ENCODE data around the gene IFITM1.
A peak's percentile ranks its signal among the peaks of the same experiment; 100 is the strongest.

IFITM1 gene

DNA sequence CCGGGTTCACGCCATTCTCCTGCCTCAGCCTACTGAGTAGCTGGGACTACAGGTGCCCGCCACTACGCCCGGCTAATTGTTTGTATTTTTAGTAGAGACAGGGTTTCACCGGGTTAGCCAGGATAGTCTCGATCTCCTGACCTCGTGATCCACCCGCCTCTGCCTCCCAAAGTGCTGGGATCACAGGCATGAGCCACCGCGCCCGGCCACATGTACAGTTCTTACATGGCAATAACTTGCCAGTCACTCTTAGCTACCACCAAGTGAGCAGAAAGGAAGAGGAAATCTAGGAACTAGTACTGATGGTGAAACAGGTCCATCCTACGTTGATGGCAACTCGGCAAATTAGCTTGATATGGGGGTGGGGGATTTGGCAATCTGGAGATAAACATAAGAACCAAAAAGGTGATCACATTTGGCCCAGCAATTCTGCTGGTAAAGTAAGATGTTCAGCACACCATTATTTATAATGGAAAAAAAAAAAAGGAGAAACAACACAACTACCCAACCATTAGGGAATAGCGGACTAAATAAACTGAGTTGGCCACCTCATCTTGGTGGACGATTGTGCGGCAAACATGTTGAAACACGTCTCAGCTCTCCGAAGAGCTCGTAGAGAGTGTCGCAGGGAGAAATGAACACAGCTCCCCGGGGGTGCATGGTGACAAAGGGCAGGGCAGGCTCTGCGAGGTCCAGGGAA, 30.3 kb upstream of the IFITM1 start:
- DNase-seq = no peak

DNA sequence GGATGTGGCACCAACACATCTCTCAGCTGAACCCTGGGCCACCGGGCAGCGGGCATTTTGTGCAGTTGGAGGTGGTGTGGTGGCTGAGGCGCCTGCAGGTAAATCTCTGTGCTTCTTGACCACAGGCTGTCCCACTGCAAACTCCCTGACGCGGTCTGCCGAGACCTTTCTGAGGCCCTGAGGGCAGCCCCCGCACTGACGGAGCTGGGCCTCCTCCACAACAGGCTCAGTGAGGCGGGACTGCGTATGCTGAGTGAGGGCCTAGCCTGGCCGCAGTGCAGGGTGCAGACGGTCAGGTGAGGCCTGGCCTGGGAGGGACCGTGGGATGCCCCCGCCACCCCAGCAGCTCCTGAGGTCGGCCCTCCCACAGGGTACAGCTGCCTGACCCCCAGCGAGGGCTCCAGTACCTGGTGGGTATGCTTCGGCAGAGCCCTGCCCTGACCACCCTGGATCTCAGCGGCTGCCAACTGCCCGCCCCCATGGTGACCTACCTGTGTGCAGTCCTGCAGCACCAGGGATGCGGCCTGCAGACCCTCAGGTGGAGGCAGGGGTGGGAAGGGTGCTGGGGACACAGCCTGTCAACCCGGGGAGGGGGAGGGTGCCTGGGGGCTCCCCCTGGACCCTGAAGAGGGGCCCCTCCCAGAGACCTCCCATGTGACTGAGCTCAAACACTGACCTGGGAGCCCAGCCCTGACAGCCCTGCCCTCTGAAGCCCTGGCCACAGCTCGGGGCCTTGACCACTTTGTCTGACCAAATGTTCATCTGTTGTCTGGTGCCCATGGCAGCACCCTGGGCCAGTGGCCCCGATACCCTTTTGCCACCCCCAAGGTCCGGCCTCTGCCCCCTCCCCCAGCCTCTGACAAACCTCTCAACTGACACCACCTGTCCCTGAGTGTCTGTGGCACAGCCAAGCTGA, 29.5 kb upstream of the IFITM1 start:
- DNase-seq = no peak

DNA sequence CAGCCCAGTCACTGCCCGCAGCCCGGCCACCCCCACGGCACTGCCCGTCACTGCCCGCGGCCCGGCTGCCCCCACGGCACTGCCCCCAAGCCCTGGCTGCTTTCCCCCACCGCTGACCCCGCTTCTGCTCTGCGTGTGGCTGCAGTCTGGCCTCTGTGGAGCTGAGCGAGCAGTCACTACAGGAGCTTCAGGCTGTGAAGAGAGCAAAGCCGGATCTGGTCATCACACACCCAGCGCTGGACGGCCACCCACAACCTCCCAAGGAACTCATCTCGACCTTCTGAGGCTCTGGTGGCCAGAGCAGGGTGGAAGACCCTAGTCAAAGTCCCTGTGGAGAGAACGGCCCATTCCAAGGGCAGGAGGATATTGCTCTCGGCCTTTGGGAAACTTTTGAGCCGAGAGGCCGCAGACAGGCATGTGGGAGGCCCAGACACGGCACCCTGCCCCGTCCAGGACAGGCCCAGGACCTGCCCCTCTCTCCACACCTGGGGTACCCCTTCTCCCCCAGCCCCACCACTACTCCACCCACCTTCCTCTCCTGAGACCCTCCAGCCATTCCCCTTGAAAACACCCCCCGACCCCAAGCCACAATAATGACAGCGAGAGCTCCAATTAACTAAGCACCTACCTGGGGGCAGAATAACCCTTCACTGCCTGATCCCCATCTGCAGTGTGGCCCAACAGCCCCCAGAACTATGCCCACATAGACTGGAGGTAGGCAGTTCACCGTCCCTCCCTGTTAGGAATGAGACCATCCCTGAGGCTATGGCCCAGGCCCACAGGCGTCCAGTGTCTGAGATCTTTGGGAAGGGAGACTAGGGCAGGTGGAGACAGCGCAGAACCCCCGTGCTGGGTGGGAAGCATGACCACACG, 28.6 kb upstream of the IFITM1 start:
- no peak for DNase-seq

DNA sequence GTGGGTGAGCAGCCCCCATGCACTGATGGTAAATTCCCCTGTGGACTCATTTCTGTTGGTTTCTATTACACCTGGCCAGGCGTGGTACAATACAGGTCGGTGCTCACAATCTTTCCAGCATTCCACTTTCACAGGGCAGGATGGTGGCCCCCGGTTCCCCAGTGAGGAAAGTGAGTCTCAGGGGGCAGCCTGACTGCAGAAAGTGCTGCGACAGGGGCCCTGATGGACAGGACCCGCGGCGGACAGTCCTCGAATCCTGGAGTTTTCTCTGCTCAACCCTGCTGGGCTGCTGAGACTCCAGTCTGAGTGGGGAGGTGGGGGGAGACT, 28.0 kb upstream of the IFITM1 start:
- no peak for DNase-seq

DNA sequence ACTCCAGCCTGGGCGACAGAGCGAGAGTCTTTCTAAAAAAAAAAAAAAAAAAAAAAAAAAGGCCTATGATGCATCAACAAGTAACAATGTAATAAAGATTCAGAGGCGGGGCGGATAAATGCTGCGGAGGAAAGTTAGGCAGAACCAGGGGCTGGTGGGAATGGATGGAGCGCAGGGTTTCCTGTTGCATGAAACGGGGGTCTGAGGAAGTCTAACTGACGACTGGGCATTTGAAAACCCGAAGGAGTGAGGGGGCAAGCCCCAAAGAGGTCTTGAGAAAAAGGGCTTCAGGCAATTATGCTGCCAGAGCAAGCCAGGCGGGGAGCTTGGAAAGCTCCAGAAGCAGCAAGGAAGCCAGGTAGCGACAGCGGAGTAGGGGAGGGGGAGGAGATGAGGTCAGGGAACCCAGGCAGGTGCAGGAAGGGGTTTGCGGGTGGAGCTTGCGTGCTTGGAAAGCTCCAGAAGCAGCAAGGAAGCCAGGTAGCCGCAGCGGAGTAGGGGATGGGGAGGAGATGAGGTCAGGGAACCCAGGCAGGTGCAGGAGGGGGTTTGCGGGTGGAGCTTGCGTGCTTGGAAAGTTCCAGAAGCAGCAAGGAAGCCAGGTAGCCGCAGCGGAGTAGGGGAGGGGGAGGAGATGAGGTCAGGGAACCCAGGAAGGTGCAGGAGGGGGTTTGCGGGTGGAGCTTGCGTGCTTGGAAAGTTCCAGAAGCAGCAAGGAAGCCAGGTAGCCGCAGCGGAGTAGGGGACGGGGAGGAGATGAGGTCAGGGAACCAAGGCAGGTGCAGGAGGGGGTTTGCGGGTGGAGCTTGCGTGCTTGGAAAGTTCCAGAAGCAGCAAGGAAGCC, 26.6 kb upstream of the IFITM1 start:
- peak; percentile 26 for DNase-seq

DNA sequence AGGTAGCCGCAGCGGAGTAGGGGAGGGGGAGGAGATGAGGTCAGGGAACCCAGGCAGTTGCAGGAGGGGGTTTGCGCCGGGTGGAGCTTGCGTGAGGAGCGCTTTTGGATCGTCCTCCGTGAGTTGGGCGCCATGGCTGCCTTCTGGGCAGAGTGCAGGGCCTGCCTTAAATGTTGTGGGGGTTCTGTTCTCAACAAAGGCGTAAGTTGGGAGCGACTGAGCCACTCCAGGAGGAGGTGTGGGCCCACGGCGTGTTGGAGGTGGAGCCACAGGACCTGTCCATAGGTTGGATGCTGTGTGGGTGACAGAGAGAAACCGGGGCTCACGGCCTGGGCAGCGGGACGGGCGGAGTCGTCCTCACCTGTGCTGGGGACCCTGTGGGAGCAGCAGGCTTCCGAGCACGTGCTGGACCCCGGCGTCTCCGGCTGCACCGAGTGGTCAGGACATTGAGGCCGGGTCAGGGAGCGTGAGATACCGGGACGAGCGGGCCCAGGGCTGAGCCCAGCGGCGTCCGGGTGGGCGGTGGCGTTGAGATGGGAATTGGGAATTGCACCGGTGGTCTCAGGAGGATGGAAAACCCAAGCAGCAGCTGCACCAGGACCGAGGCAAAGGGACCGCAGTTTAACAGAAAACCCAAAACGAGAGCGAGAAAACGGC, 25.9 kb upstream of the IFITM1 start:
- no peak for DNase-seq

DNA sequence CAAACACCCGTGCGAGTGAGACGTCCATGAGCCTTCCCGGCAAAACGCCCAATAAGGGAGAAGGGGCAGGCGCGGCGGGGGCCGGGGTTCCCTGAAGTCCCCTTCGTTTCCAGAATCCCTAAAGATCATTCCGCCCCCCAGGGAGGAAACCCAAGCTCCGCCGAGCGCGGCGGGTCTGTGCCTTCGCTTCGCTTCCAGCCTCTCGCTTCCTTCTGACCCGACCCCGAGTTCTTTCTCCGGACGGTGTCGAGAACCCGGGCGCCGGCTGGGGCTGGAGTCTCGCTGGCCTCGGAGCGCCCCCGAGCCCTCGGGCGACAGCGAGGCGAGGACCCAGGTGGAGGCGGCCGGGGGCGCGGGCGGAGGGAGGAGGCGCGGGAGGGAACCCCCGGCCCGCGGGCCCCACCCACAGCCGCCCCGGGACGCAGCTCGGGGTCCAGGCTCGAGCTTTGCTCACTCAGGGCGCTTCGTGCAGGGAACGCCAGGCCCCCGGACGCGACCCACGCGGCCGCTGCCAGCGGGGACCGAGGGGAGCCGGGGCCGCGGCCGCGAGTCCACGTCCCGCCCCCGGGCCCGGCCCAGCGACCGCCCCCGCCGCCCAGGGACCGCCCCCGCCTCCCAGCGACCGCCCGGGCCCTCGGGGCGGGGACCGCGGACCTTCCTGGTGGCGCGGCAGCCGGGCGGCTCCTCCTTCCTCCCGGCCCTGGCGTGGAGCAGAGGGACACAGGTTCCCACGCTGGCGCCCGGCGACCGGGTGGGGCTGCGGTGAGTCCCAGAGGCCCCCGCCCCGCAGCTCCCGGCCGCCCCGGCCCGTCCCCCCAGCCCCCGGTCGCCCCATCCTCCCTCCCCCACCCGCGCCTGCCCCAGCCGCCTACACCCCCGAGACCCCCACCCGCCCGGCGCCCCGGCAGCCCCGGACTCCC, 25.1 kb upstream of the IFITM1 start, which contains the start of gene PGGHG:
TSS of gene PGGHG (plus strand) at position 649 of the 920 bp plus-strand sequence. CDS start 691 bp downstream, outside the sequence.
- peak; percentile 24 for DNase-seq

DNA sequence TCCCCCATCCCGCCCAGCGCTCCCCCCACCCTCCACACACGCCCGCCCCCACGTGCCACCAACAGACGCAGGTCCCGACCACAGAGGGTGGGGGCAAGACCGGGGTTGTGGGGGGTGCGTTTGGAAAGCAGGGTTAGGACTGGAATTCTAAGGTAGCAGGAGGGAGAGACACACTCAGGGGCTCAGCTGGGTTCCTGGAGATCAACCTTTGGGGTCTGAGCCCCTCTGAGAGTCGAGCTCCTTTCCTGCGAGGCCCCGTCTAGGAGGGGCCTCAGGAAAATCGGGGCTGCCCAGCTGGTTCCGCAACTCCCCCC, 24.5 kb upstream of the IFITM1 start:
- no peak for DNase-seq

DNA sequence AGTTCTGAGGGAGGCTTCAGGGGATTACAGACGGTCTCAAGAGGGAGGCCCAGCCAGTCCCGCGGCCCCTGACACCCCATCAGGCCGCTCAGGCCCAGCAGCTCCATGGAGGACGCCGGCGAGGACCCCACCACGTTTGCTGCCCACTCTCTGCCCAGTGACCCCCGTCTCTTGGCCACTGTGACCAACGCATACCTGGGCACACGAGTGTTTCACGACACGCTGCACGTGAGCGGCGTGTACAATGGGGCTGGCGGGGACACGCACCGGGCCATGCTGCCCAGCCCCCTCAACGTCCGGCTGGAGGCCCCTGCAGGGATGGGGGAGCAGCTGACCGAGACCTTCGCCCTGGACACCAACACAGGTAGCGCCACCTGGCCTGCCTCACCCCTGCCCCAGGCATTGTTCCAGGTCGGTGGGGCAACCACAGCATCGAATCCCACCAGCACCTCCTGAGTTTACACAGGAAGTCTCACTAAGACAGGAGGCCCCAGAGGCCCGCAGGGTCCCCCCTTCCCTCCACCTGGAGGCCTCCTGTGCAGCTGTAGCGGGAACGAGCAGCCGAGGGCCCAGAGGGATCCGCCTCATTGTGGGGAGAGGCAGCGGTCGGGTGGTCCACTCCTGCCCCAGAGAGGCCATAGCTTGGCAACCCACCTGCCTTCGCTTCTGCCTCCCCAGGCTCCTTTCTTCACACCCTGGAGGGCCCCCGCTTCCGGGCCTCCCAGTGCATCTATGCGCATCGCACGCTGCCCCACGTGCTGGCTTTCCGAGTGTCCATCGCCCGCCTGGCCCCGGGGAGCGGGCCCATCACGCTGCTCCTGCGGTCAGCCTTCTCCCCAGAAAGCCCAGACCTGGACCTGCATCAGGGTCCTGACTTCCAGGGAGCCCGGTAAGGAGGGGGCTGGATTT, 23.9 kb upstream of the IFITM1 start:
- DNase-seq = no peak

DNA sequence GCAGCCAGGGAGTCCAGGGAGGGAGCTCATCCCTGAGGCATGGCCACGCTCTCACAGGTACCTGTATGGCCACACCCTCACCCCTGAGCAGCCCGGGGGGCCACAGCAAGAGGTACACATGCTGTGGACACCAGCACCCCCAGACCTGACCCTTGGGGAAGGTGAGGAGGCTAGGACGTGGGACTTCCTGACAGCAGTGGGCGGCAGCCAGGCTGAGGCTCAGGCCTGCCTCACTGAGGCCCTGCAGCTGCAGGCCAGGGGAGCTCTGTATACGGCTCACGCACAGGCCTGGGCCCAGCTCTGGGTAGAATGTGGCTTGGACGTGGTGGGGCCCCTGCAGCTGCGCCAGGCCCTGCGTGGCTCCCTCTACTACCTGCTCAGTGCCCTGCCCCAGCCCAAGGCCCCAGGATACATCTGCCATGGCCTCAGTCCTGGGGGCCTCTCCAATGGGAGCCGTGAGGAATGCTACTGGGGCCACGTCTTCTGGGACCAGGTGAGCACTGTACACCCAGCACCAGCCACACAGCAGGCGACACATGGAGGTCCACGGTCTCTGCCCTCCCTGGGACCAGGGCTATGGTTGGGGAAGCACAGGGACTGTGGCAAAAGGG, 23.1 kb upstream of the IFITM1 start:
- DNase-seq = no peak

DNA sequence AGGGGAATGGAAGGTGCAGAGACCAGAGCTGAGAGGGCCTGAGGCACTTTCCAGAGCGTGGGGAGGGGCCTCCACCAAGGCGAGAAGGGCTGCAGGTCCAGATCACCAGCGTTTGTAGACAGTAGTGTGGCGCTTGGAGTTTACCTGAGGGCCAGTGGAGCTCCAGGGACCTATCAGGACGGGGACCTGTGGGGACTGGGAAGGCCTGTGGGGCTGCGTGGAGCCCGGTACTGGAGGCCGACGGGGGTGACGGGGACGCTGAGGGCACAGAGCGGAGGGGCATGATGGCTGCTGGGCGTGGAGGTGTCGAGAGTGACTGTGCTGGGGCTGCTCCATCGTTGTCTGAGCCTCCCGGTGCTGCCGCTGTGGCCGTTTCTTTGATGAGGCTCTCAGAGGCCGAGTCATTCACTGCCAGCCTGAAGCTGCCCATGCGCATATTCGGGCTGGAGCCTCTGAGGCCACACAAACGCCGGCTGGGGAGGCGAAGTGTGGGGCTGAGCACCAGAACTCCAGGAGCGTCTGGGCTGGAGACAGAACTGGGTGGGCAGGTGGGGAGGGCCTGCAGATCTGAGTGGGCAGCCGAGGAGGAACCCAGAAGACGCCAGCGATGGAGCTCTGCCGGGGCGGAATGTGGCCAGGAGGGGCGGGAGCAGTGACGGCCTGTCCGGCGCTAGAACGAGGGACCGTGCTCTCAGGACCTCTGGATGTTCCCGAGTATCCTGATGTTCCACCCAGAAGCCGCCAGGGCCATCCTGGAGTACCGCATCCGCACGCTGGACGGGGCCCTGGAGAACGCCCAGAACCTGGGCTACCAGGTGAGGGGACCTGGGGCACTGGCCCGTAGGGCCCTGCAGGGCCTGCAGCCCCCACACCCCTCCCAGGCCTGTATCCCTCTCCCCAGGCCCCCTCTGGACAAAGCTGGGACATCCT, 22.3 kb upstream of the IFITM1 start:
- DNase-seq = no peak

DNA sequence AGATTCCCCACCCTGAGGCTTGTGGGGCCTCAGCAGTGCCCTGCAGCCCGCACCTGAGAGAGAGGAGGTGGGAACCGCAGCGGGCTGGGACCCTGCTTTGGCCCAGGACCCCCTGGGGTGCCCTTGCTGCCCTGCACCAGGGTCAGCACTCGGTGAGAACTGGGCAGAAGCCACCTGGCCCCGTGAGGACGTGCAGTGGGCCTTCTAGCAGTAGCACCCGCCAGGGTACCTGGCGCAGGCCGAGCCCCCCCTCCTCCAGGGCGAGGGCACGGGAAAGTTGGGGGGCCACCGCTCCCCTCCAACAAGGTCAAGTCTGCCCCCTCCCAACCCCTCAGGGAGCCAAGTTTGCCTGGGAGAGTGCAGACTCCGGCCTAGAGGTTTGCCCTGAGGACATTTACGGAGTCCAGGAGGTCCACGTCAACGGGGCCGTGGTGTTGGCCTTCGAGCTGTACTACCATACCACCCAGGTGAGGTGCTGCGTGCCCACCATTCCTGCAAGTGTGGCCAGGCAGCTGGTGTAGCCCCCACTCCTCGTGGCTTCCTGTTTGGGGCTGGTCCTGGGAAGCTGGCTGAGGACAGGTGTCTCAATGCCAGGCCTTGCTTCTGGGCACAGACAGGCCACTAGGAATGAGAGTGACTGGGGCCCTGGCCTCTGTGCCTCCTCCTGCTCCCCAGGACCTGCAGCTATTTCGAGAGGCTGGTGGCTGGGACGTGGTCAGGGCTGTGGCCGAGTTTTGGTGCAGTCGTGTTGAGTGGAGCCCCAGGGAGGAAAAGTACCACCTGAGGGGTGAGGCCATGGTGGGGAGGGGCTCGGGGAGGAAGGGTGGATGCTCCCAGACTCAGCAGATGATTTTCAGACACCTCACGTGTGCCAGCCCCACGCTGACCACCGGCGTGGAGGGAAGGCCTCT, 21.4 kb upstream of the IFITM1 start:
- DNase-seq = no peak

DNA sequence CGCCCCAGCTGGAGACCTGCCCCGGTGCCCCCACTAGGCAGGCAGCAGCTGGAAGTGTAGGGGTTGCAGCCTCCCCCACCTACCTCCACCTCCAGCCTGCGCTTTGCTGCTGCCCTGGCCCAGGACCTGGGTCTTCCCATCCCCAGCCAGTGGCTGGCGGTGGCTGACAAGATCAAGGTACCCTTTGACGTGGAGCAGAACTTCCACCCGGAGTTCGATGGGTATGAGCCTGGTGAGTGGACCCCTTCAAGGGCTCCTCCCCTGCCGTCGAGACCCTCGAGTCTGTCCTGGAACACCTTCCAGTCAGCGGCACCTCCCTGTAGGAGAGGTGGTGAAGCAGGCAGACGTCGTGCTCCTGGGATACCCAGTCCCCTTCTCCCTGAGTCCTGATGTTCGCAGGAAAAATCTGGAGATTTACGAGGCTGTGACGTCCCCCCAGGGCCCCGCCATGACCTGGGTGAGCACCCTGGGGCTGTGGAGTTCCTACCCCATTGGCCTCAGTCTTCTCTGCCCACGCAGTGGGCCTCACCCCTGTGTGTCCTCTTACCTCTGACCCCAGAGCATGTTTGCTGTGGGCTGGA, 20.5 kb upstream of the IFITM1 start:
- no peak for DNase-seq

DNA sequence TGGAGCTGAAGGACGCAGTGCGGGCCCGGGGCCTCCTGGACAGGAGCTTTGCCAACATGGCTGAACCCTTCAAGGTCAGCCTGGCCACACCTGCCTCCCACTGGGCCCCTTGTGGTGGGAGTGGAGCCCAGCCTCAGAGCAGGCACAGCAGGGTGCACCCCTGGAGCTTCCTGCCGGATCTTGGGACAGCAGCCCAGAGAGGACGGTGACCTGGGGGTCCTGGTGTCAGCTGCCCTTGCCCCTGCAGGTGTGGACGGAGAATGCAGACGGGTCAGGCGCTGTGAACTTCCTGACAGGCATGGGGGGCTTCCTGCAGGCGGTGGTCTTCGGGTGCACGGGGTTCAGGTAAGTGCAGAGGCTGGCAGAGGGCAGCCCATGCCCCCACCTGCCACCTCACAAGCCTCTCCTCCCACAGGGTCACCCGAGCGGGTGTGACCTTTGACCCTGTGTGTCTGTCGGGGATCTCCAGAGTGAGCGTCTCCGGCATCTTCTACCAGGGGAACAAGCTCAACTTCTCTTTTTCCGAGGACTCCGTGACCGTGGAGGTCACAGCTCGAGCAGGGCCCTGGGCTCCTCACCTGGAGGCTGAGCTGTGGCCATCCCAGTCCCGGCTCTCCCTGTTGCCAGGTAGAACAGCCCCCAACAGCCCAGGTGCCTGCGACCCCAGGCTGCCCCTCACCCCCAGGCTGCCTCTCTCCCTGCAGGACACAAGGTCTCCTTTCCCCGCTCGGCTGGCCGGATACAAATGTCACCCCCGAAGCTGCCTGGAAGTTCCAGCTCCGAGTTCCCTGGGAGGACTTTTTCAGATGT, 19.8 kb upstream of the IFITM1 start:
- DNase-seq = no peak

DNA sequence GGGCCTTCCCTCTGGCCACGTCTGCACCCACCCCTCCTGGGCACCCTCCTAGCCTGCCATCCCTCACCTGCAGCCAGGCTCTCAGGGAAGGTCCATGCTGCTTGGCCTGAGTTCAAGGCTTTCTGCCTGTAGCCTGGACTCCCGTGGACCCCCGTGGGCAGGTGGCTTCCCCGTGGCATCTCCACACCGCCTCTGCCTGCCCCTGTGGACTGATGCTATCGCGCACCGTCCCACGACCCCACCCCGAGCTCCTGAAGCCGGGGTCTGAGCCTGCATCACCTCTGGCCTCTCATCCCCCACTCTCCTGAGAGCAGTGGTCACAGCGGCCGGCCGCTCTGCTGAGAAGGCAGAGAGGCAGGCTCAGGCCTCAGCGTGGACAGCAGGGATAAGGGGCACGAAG, 19.1 kb upstream of the IFITM1 start:
- DNase-seq = no peak
